Frontal cortex (tissue), 4 donors: Measurements from ENCODE around the gene TRIM13. TPM values are rescaled to one million over a fixed set of nuclear protein-coding genes. Genes with fewer than 3 reads are reported as not detected.
"Not testable (repeated sequence)": the region's sequence is repeated elsewhere in the genome, so short reads cannot be mapped to it uniquely, and the experiment has no call there.

Experiments
- DNase-seq, 2 donors: peaks; one replicate each; pipeline ENCODE4 v3.0.0; 2012; ENCODE audit warnings: low spot score in 2 of 2
- FAIRE-seq: peaks from 2 replicates; lab custom pipeline; 2012; peaks lifted over from hg19 to GRCh38; lab: Jason Lieb, UNC
- total RNA-seq: library from RNA; depleted of rRNA; stranded (reverse); fragments of >200 nt; gene quantifications from one replicate; pipeline ENCODE4 v1.2.3, GENCODE V29; 2014
- donor health status: control.
- donor health status: control.
- donor health status: control.

TRIM13 gene
- total RNA-seq = 157 TPM

DNA sequence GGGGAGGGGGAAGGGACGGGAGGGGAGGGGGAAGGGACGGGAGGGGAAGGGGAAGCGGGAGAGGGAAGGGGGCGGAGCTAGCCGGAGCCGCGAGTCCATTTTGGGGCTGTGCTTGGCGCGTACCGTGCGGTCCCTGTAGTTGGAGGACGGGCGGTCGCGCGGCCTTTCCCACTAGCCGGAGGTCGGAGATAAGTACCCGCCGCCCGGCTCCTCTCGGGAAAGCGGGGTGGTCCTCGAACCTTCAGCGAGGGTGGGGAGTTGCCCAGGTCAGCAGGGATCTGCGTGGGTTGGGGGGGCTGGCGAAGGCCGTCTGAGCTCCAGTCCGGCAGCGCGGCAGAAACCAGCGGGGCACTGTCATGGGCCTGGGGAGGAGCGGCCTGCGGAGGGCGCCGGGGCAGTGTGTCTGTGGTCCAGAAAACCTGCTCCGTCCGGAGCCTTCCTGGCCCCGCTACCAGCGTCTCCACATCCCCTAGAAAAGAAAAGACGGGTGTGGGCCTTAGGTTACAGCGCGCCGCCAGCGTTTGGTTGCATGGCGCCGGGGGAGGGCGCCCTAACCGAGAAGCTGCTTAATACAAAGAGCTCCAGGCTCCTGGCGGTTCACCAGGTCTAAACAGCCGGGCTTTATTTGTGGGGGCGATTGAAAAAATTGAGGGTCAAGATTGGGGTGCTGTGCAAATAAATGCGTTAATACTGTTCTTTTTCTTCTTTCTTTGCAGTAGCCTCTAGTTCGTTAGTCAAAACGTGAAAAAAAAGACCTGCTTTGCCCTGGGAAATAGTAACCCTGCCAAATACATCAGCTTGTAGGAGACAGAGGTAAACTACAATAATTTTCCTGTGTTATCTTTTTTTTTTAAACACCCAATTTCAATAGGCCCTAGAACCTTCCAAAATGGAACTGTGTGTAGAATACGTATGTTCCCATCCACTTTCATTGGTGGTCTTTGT lies at the start of gene TRIM13:
TSS of gene TRIM13 (plus strand) at position 92 of the 945 bp plus-strand sequence. CDS start 14,899 bp downstream, outside the sequence.
- DNase-seq (peak; percentile 67 to 75), FAIRE-seq (no peak)

DNA sequence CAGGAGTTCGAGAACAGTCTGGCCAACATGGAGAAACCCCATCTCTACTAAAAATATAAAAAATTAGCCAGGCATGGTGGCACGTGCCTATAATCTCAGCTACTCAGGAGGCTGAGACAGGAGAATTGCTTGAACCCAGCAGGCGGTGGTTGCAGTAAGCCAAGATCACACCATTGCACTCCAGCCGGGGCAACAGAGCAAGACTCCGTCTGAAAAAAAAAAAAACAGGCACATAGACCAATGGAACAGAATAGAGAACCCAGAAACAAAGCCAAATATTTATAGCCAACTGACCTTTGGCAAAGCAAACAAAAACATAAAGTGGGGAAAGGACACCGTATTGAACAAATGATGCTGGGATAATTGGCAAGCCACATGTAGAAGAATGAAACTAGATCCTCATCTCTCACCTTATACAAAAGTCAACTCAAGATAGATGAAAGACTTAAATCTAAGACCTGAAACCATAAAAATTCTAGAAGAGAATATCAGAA lies 48.0 kb upstream of the TRIM13 start:
- DNase-seq, FAIRE-seq: not testable (repeated sequence)

DNA sequence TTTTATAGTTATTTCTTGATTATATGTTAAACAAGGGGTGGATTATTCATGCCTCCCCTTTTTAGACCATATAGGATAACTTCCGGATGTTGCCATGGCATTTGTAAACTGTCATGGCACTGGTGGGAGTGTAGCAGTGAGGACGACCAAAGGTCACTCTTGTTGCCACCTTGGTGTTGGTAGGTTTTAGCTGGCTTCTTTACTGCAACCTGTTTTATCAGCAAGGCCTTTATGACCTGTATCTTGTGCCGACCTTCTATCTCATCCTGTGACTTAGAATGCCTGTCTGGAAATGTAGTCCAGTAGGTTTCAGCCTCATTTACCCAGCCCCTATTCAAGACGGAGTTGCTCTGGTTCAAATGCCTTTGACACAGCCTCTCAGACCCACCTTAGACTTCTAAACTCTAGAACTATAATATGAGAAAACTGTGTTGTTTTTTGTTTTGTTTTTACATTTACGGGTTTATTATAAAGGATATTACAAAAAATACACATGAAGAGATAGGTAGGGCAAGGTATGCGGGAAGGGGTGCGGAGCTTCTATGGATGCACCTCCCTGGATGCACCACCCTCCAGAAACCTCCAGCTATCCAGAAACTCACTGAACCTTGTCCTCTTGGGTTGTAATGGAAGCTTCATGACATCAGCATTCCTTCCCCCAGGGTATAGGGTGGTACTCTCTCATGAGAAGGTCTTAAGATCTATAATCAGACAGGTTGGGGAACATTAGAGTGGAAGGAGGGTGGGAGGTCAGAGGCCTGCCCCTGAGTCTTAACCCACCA lies 44.9 kb upstream of the TRIM13 start:
- DNase-seq = no peak
- FAIRE-seq = no peak

DNA sequence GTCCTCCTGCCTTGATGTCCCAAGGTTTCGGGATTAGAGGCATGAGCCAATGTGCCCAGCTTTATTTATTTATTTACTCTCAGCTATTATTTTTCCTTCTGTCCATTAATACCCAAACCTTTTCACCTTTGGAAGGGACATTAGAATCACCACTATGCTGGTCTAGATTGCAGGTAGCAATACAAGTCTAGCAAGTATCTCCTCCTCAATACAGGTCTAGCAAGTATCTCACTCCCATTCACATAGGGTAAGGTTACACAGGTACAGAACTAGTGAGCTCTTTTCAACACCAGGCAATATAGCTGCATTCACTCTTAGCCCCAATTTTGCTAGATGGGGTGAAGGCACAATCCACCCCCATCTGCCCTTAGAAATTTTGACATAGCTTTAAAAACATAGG lies 43.3 kb upstream of the TRIM13 start:
- no peak for FAIRE-seq

DNA sequence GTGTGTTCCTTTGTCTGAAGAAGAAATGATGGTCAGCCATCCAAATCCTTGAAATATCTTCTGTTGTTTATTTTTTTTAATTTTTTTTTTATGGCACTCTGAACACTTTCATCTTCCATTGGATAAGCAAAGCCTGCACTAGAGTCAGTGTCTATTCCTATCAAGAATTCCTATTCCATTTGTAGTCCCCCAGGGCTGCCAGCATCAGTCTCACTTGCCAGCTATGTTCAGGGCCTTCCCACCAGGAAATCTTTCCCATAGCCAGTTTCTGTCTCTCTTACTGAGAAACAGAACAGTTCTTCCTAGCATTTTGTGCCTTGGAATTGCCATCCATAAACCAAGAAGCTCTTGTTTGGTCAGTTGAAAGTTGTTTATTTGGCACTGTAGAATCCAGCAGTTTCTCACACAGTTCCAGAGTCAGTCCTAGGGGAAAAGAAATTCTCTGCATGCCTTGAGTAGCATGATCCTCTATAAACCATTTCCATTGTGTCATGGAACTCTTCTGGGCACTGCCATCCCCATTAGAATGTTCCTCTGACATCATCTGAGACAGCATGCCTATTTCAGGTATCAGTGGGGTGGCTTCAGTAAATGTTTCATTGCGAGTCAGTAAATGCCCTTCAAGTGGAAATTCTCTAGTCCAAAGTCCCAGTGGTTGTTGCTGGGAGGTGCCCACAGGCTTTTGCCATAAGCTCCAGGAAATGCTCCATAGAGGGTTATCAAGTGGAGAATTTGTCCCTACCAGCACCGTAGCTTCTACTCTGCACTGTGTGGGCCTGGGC lies 42.0 kb upstream of the TRIM13 start:
- DNase-seq (no peak), FAIRE-seq (no peak)

More for the DNA sequence above, 43.3 kb upstream of the TRIM13 start:
- DNase-seq = no peak

DNA sequence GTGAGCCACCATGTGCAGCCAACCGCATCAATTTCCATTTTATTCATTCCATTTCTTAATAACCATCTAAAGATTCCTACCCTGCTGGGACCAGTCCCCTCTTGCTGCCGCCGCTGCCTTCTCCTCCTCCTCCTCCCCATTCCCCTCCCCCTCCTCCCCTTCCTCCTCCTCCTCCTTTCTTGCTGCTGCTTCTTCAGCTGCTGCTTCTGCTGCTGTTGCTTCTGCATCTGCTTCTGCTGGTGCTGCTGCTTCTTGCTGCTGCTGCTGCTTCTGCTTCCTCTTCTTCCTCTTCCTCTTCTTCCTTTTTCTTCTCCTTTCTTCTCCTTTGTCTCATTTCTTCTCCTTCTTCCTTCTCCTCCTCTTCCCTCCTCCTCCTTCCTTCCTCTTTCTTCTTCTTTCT lies 40.7 kb upstream of the TRIM13 start:
- FAIRE-seq (no peak), DNase-seq (no peak)

- no peak for DNase-seq
- FAIRE-seq = no peak
Observed at GRCh38 chr13:49958321-49958720, 38.5 kb upstream of the TRIM13 start.

- DNase-seq (no peak), FAIRE-seq (no peak)
Observed at GRCh38 chr13:49967456-49967855, 29.4 kb upstream of the TRIM13 start.

DNA sequence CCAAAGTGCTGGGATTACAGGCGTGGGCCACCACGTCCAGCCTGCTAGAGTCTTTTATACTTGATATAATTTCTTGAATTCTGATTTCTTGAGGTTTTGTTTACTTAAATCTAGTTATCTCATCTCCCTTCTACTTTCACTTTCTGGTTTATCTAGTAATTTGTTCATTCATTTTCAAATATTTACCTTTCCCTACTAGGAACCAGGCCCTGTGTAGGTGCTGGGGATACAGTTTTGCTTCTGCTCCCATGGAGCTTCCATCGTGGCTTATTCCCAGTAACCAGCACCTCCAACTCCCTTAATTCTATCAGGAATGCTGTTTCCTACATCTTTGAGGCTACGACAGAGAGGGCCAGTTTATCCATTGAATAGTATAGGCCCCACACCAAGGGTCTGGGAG lies 24.1 kb upstream of the TRIM13 start:
- DNase-seq = no peak
- FAIRE-seq = no peak

GRCh38 chr13:49975826-49976225 lies 21.0 kb upstream of the TRIM13 start:
- DNase-seq = no peak
- FAIRE-seq = no peak

GRCh38 chr13:49976314-49977258 lies 20.3 kb upstream of the TRIM13 start:
- peak; percentile 15 for FAIRE-seq

GRCh38 chr13:49977992-49978391 lies 18.9 kb upstream of the TRIM13 start:
- DNase-seq (no peak), FAIRE-seq (no peak)

More at GRCh38 chr13:49976314-49977258, 20.3 kb upstream of the TRIM13 start:
- peak; percentile 39 to 58 for DNase-seq

DNA sequence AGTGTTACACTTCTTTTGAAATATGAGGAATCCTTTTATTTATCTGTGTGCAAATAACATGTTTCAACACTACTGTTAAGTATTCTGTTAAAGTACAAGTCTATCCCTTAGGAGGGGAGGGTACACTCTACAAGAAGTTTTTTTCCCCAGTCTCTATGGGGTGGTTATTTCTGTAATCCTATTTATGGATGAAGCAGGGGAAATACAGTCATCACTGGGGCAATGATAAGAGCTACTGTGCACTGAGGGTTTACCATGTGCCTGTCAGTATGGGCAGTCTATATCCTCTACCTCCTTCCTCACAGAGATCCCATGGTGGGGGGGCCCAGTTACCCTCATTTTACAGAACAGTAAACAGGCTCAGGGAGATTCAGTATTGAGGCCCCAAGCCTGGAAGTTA lies 16.6 kb upstream of the TRIM13 start:
- no peak for FAIRE-seq
- DNase-seq = no peak

- DNase-seq (no peak), FAIRE-seq (no peak)
Observed at GRCh38 chr13:49985129-49985528, 11.7 kb upstream of the TRIM13 start.

DNA sequence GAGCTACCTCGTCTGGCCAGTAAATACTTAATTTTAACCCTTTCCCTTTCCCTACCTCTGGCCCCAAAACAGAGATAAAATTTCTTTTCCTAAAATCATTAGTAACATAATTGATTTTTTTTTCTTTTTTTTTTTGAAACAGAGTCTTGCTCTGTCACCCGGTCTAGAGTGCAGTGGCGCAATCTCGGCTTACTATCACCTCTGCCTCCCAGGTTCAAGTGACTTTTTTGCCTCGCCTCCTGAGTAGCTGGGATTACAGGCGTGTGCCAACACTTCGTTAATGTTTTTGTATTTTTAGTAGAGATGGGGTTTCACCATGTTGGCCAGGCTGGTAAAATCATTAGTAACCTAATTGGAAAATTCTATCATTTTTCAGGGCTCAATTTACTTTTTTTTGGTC lies 10.4 kb upstream of the TRIM13 start:
- no peak for DNase-seq
- no peak for FAIRE-seq

GRCh38 chr13:49990612-49991011 lies 6.2 kb upstream of the TRIM13 start:
- not testable (repeated sequence) for FAIRE-seq, DNase-seq

- FAIRE-seq (no peak), DNase-seq (no peak)
Observed at GRCh38 chr13:49993111-49993510, 3.7 kb upstream of the TRIM13 start.

GRCh38 chr13:49993666-49994065 lies 3.2 kb upstream of the TRIM13 start:
- no peak for DNase-seq
- no peak for FAIRE-seq

GRCh38 chr13:49995625-49996101 lies 1.2 kb upstream of the TRIM13 start:
- FAIRE-seq (no peak), DNase-seq (peak in 1 of 2 donors; percentile 12)
